NCI-H187 (cell line): ENCODE results near the gene PACRG.

ENCODE experiments used
- DNase-seq, 2 experiments: peaks; one replicate each; lab custom pipeline; 2025; lab: John Stamatoyannopoulos, UW

PACRG gene

GRCh38 chr6:163243692-163244589 is 516.2 kb downstream of the PACRG start:
- no peak for DNase-seq

GRCh38 chr6:163248051-163248450 is 520.3 kb downstream of the PACRG start:
- DNase-seq: no peak

GRCh38 chr6:163249651-163250101 is 521.9 kb downstream of the PACRG start:
- DNase-seq: no peak

GRCh38 chr6:163250116-163250515 is 522.3 kb downstream of the PACRG start:
- no peak for DNase-seq

GRCh38 chr6:163252061-163252591 is 524.4 kb downstream of the PACRG start:
- no peak for DNase-seq

- DNase-seq: no peak
Observed at GRCh38 chr6:163253556-163254213, 525.9 kb downstream of the PACRG start.

- no peak for DNase-seq
Observed at GRCh38 chr6:163254341-163254835, 526.6 kb downstream of the PACRG start.

- DNase-seq: no peak
Observed at GRCh38 chr6:163255265-163255664, 527.5 kb downstream of the PACRG start.

- no peak for DNase-seq
Observed at GRCh38 chr6:163259689-163260088, 531.9 kb downstream of the PACRG start.

GRCh38 chr6:163260111-163260895 is 532.5 kb downstream of the PACRG start:
- no peak for DNase-seq

GRCh38 chr6:163260911-163261310 is 533.1 kb downstream of the PACRG start:
- DNase-seq: no peak

GRCh38 chr6:163261361-163261760 is 533.6 kb downstream of the PACRG start:
- no peak for DNase-seq

GRCh38 chr6:163262080-163262479 is 534.3 kb downstream of the PACRG start:
- no peak for DNase-seq

GRCh38 chr6:163263196-163263595 is 535.4 kb downstream of the PACRG start:
- DNase-seq: no peak

- no peak for DNase-seq
Observed at GRCh38 chr6:163263998-163264661, 536.4 kb downstream of the PACRG start.

- DNase-seq: no peak
Observed at GRCh38 chr6:163264662-163265035, 536.9 kb downstream of the PACRG start.

- DNase-seq: no peak
Observed at GRCh38 chr6:163281634-163282033, 553.9 kb downstream of the PACRG start.

GRCh38 chr6:163282672-163283071 is 554.9 kb downstream of the PACRG start:
- DNase-seq: no peak

- DNase-seq: no peak
Observed at GRCh38 chr6:163284151-163284550, 556.4 kb downstream of the PACRG start.

GRCh38 chr6:163285691-163286090 is 557.9 kb downstream of the PACRG start:
- DNase-seq: no peak

GRCh38 chr6:163287626-163288025 is 559.9 kb downstream of the PACRG start:
- no peak for DNase-seq
